Measurements from ENCODE around the gene LCN6.
"Not testable (repeated sequence)": the region's sequence is repeated elsewhere in the genome, so short reads cannot be mapped to it uniquely, and the experiment has no call there.

The LCN6 gene

DNA sequence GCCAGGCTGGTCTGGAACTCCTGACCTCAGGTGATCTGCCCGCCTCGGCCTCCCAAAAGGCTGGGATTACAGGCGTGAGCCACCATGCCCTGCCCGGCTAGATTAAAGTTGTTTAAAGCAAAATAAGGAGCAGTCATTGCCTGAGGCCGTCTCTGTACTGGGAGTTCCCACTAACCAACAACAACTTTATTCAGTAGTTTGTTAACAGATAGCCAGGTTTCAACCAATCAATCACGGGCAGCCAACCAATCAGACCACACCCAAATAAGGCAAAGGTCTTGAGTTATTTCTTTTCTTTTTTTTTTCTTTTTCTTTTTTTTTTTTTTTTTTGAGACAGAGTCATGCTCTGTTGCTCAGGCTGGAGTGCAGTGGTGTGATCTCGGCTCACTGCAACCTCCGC lies 43.6 kb downstream of the LCN6 start:
- not testable (repeated sequence) for DNase-seq

DNA sequence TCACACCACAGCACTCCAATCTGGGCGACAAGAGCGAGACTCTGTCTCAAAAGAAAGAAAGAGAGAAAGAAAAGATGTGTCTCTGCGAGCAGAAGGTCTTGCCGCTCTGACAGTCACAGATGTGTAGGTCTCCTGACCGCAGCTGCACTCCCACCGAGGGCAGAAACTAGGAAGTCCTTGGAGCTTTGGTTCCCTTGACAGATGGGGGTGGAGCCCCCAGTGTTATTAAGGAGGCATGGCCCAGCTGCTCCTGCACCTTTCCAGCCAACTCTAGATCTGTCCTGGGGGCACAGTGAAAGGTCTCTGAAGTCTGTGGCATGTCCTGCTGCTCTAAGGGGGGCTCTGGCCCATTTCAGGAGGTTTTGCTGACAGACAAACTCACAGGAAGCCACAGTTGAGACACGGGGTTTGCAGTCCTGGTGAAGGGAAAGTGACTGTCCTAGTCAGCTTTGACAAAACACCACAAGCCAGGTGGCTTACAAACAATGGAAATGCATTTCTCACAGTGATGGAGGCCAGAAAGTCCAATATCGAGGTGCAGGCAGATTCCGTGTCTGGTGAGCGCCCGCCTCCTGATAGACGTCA lies 45.0 kb downstream of the LCN6 start:
- DNase-seq = no peak

- DNase-seq = no peak
Measured at GRCh38 chr9:136701668-136702053, 46.7 kb downstream of the LCN6 start.

DNA sequence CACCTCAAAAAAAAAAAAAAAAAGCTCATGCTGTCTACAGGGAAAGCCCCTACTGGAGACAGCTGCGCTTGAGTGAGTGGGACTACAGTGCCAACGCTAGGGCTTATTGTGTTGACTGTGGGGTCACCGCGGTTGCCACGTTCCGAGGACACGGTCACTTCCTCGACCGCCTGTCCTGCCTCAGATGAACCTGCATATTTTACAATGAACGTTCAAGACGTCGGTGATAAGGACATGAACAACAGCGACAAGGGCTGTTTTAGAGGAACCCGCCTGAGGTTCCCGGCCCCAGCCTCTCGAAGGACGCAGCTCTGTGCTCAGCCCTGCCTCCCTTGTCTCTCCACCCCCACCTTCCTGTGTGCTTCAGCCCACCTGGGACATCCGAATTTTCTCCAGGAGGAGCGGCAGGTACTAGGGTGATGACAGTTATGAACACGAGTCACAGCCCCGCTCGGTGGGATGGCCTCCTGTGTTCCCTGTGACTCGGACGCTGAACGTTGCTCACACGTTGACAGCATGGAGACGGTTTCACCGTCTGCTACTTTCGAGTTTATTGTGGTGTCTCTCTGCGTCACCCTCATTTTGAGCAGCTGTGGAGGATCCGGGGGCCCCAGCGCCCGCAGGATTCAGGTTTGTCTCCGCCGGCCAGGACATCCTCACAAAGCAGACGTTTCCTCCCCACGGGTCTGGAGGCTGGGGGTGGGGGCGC lies 47.2 kb downstream of the LCN6 start:
- peak; percentile 84 for DNase-seq

DNA sequence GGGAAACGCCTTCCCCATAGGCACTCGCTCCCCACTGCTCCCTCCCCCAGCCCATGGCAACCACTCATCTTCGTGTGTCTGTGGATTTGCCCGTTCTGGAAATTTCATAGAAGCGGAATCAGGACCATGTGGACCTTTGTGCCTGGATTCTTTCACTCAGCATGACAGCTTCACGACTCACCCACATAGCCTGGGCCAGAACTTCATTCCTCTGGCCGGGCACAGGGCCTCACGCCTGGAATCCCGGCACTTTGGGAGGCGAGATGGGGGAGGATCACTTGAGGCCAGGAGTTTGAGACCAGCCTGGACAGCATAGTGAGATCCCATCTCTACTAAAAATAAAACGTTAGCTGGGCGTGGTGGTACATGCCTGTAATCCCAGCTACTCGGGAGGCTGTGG lies 48.0 kb downstream of the LCN6 start:
- no peak for DNase-seq

- no peak for DNase-seq
Measured at GRCh38 chr9:136698635-136699246, 49.6 kb downstream of the LCN6 start.

- no peak for DNase-seq
Measured at GRCh38 chr9:136697821-136698526, 50.4 kb downstream of the LCN6 start.

DNA sequence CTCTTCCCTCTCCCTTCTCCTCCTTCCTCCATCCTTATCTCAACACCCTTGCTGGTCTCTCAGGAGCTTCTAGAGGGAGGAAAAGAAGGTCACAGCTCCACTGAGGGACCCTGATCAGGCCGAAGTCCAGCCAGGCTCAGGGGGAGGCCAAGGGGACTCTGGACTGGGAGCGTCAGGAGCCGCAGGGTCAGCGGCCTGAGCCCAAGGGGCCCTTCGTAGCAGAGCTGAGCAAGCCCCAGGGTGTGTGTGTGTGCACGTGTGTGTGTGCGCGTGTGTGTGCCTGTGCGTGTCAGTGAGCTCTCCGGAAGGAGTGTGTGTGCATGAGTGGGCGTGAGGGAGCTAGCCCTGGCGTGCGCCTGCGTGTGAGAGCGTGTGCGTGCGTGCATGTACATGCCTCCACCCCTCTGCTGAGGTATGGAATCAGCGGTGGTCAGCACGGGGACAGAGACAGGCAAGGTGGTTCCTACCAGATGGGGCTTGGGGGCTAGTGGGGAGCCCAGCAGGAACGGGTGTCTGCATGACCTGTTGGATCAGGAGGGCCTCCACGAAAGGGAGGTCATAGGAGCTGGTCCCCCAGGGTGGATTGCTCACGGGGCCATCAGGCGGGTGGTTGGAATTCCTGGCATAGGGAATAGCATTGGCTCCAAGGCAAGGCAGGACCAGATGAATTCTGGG lies 51.0 kb downstream of the LCN6 start:
- DNase-seq = no peak

GRCh38 chr9:136696502-136696901 lies 51.8 kb downstream of the LCN6 start:
- DNase-seq = no peak

GRCh38 chr9:136695955-136696354 lies 52.4 kb downstream of the LCN6 start:
- DNase-seq = no peak

DNA sequence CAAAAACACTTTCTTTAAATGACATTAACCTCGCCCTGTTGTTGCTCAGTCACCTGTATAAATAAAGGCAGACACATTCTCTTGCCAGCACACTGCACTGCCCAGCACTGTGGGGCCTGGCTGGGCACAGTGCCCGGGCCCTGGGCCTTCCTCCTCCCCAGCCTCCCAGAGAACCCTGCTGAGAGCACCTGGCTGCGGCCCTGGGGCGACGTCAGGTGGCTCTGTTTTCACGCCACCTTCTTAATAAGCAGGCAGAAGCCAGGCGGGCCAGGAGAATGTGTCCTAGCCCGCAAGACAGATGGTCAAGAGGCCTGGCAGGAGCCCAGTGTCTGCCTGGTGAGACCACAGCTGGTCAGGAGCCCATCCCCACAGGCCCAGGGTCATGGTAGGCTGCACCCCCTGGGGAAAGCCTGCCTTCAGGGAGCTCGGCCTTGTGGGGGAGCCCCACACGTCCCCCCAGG lies 52.9 kb downstream of the LCN6 start:
- DNase-seq = no peak

DNA sequence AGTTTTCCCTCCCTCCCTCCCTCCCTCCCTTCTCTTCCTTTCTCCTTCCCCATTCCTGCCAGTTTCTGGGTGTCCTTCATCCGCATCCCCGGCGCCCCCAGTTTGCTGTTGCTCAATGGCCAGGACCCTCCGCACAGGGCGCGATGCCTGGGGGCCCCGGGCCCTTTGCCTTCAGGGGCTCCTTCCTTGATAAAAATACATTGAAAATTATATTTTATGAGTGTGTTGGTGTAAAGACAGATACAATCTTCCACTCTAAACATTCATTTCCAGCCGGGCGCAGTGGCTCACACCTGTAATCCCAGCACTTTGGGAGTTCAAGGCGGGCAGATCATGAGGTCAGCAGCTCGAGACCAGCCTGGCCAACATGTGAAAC lies 53.5 kb downstream of the LCN6 start:
- DNase-seq = no peak

- peak; percentile 76 for DNase-seq
Measured at GRCh38 chr9:136694163-136694871, 54.0 kb downstream of the LCN6 start.
